Right lobe of liver (tissue), 4 donors: ENCODE results near the gene TSGA10.

ENCODE experiments used
- CTCF ChIP-seq, 4 donors: fragments of 200-600 bp in 3 of 4; fragments of 450-650 bp in 1 of 4; IDR thresholded peaks; one replicate each; pipeline versions ENCODE4 v1.5.1 to v1.8.0; 2016 to 2022; ENCODE audit warnings: antibody characterized with exemption in 4 of 4, mild to moderate bottlenecking in 2 of 4
- POLR2A ChIP-seq: fragments of 450-650 bp; IDR thresholded peaks from one replicate; pipeline ENCODE4 v1.6.1; 2017; ENCODE audit warnings: antibody characterized with exemption, mild to moderate bottlenecking
- donor health status: DM: no; HTN: no; CAD: no.
- donor health status: DM: no; HTN: no; CAD: no.
- donor health status: DM: no; HTN: yes; CAD: no.

- TF ChIP-seq POLR2A (no peak), CTCF (IDR thresholded peaks at IDR 0.05) (no peak)
Measured at GRCh38 chr2:99158599-99158998, 3.9 kb upstream of the TSGA10 start.
